GM21619 (cell line): Measurements from ENCODE around the gene NTN1.
"Not testable (repeated sequence)": the region's sequence is repeated elsewhere in the genome, so short reads cannot be mapped to it uniquely, and the experiment has no call there.

ENCODE experiments used
- ATAC-seq: cut with Tn5 transposase; IDR thresholded peaks from one replicate; pipeline ENCODE4 v1.9.1; 2021; ENCODE audit not compliant: unreplicated experiment

Gene NTN1

GRCh38 chr17:9080296-9080914, 59.1 kb downstream of the NTN1 start:
- no peak for ATAC-seq

GRCh38 chr17:9080983-9081382, 59.7 kb downstream of the NTN1 start:
- ATAC-seq = no peak

GRCh38 chr17:9086577-9086976, 65.3 kb downstream of the NTN1 start:
- ATAC-seq = no peak

- ATAC-seq = no peak
These were observed 66.6 kb downstream of the NTN1 start for GRCh38 chr17:9087921-9088320.

GRCh38 chr17:9090641-9091096, 69.4 kb downstream of the NTN1 start:
- no peak for ATAC-seq

- no peak for ATAC-seq
These were observed 72.9 kb downstream of the NTN1 start for GRCh38 chr17:9094193-9094592.

GRCh38 chr17:9095390-9095789, 74.1 kb downstream of the NTN1 start:
- ATAC-seq = no peak

- no peak for ATAC-seq
These were observed 77.0 kb downstream of the NTN1 start for GRCh38 chr17:9098242-9098825.

- no peak for ATAC-seq
These were observed 80.0 kb downstream of the NTN1 start for GRCh38 chr17:9101356-9101755.

- not testable (repeated sequence) for ATAC-seq
These were observed 81.9 kb downstream of the NTN1 start for GRCh38 chr17:9103193-9103592.

GRCh38 chr17:9104370-9105041, 83.2 kb downstream of the NTN1 start:
- ATAC-seq = no peak

- ATAC-seq = no peak
These were observed 84.0 kb downstream of the NTN1 start for GRCh38 chr17:9105068-9105868.

GRCh38 chr17:9106278-9106677, 85.0 kb downstream of the NTN1 start:
- not testable (repeated sequence) for ATAC-seq

- ATAC-seq = no peak
These were observed 86.2 kb downstream of the NTN1 start for GRCh38 chr17:9107527-9107926.

- ATAC-seq = no peak
These were observed 86.8 kb downstream of the NTN1 start for GRCh38 chr17:9108146-9108545.

- no peak for ATAC-seq
These were observed 88.6 kb downstream of the NTN1 start for GRCh38 chr17:9109933-9110332.

- ATAC-seq = no peak
These were observed 89.2 kb downstream of the NTN1 start for GRCh38 chr17:9110501-9110900.

GRCh38 chr17:9115214-9116191, 94.2 kb downstream of the NTN1 start:
- ATAC-seq = no peak

GRCh38 chr17:9116311-9116835, 95.1 kb downstream of the NTN1 start:
- ATAC-seq = no peak
